HepG2 (cell line): Measurements from ENCODE around the gene MST1. TPM values are rescaled to one million over a fixed set of nuclear protein-coding genes. Genes with fewer than 3 reads are reported as not detected.

Experiments used
- ATAC-seq: fragments of 200-7000 bp; cut with Tn5 transposase; 3 replicates; pipeline ENCODE4 v1.9.1; 2020; ENCODE audit warnings: mild to moderate bottlenecking, moderate library complexity
- BruUV-seq: library from RNA; stranded (reverse); fragments of 400-500 nt; replicated peaks from 2 replicates; lab custom pipeline; 2021; lab: Mats Ljungman, UMichigan
- CTCF ChIA-PET: fragments of 300-600 bp; formaldehyde crosslinking; extraction: SDS; loops from one replicate; lab custom pipeline; 2021; ENCODE audit warnings: low total read pairs, inconsistent platforms, low intra/inter-chr PET ratio; lab: Yijun Ruan, JAX
- POLR2A ChIA-PET: fragments of 350-600 bp; sonication (Branson Sonifier 250); formaldehyde crosslinking; loops from one replicate; lab custom pipeline; 2020; ENCODE audit warnings: antibody characterized with exemption, inconsistent platforms; lab: Yijun Ruan, JAX
- DNase-seq: peaks from one replicate; pipeline ENCODE4 v3.0.0-alpha.2; 2015; ENCODE audit warnings: low spot score
- FAIRE-seq: peaks from 3 replicates; lab custom pipeline; 2011; peaks lifted over from hg19 to GRCh38; lab: Jason Lieb, UNC
- H2AFZ ChIP-seq: one replicate; pipeline ENCODE4 v1.6.1; 2011; ENCODE audit warnings: low read length, inconsistent platforms
- H3K27ac ChIP-seq: fragments of 300-600 bp; 3 replicates; pipeline ENCODE4 v1.8.0; 2011; ENCODE audit warnings: mixed run types, mild to moderate bottlenecking, mixed read lengths, low read length, inconsistent platforms; ENCODE audit not compliant: insufficient read depth; ENCODE audit errors: extremely low read length
- H3K27me3 ChIP-seq, 2 experiments: fragments of 200-600 bp in 1 of 2; 2 replicates in 1 of 2; 3 replicates in 1 of 2; pipeline versions ENCODE4 v1.6.0 to v1.8.0; 2011; ENCODE audit warnings: low read length in 2 of 2, mild to moderate bottlenecking in 2 of 2, moderate library complexity in 2 of 2, inconsistent platforms in 1 of 2; ENCODE audit not compliant: insufficient read depth in 2 of 2, control insufficient read depth in 1 of 2
- H3K36me3 ChIP-seq, 2 experiments: fragments of 200-600 bp in 1 of 2; replicated peaks in 1 of 2; 2 replicates in 1 of 2; 3 replicates in 1 of 2; pipeline versions ENCODE4 v1.5.1 to v1.8.0; 2011; ENCODE audit warnings: low read length in 2 of 2, inconsistent platforms in 1 of 2; ENCODE audit not compliant: insufficient read depth in 2 of 2, control insufficient read depth in 1 of 2
- H3K4me1 ChIP-seq: 2 replicates; pipeline ENCODE4 v1.5.1; 2012; ENCODE audit warnings: low read length, inconsistent platforms; ENCODE audit not compliant: insufficient read depth
- H3K4me2 ChIP-seq: 2 replicates; pipeline ENCODE4 v1.6.0; 2011; ENCODE audit warnings: low read depth, low read length, inconsistent platforms
- H3K4me3 ChIP-seq, 3 experiments: fragments of 200-600 bp in 1 of 3; sonication (generic), shearing (Covaris generic) in 1 of 3; replicated peaks in 1 of 3; 2 replicates each; pipeline ENCODE4 v1.5.1; 2011 to 2016; ENCODE audit warnings: low read length in 3 of 3, inconsistent platforms in 2 of 3, low read depth in 2 of 3, mild to moderate bottlenecking in 2 of 3, control low read depth in 1 of 3, mixed read lengths in 1 of 3; ENCODE audit not compliant: insufficient read depth in 1 of 3
- H3K79me2 ChIP-seq: one replicate; pipeline ENCODE4 v1.6.1; 2011; ENCODE audit warnings: low read length, inconsistent platforms; ENCODE audit not compliant: insufficient read depth
- H3K9ac ChIP-seq: 2 replicates; pipeline ENCODE4 v1.6.0; 2011; ENCODE audit warnings: mild to moderate bottlenecking, low read depth, low read length, inconsistent platforms; ENCODE audit not compliant: insufficient read depth
- H3K9me3 ChIP-seq: 2 replicates; pipeline ENCODE4 v1.5.1; 2012; ENCODE audit warnings: mild to moderate bottlenecking, low read length
- H4K20me1 ChIP-seq: 2 replicates; pipeline ENCODE4 v1.6.0; 2011; ENCODE audit warnings: inconsistent platforms, mild to moderate bottlenecking, low read length, moderate library complexity; ENCODE audit not compliant: insufficient read depth
- ARNT2 ChIP-seq: sonication (generic); formaldehyde crosslinking; IDR thresholded peaks from 2 replicates; pipeline ENCODE4 v1.8.0; 2022; ENCODE audit warnings: mild to moderate bottlenecking, low read depth, missing genetic modification reagents, moderate library complexity
- ARNTL ChIP-seq: sonication (generic); formaldehyde crosslinking; IDR thresholded peaks from 2 replicates; pipeline ENCODE4 v1.4.0; 2020; ENCODE audit warnings: mild to moderate bottlenecking, missing genetic modification reagents
- FOXA3 ChIP-seq: IDR thresholded peaks from 2 replicates; pipeline ENCODE4 v1.6.1; 2016; ENCODE audit warnings: missing genetic modification reagents, missing compliant biosample characterization
- NONO ChIP-seq, 2 experiments: fragments of 450-650 bp in 1 of 2; sonication (generic) in 1 of 2; formaldehyde crosslinking in 1 of 2; IDR thresholded peaks in 1 of 2; conservative IDR thresholded peaks in 1 of 2; 2 replicates each; pipeline versions ENCODE4 v1.6.1 to v1.8.0; 2017 to 2022; ENCODE audit warnings: mild to moderate bottlenecking in 1 of 2, missing genetic modification reagents in 1 of 2, moderate library complexity in 1 of 2
- ZNF274 ChIP-seq: sonication (generic); formaldehyde crosslinking; IDR thresholded peaks from 2 replicates; pipeline ENCODE4 v1.5.1; 2020; ENCODE audit warnings: mild to moderate bottlenecking, missing genetic modification reagents
- ZNF850 ChIP-seq: sonication (generic); formaldehyde crosslinking; conservative IDR thresholded peaks from 2 replicates; pipeline ENCODE4 v1.9.0; 2021; ENCODE audit warnings: mild to moderate bottlenecking, missing genetic modification reagents
- WGBS: methylation state at CpG from one replicate; pipeline ENCODE4 v1.1.6; 2017; ENCODE audit warnings: low lambda C conversion rate; 5-methylcytosine and 5-hydroxymethylcytosine counted together
- in situ Hi-C: cut with HindIII; loops from 2 replicates; pipeline ENCODE4 v1.10.0; 2017; ENCODE audit warnings: low pct_unique_long_range_greater_than_20kb; ENCODE audit not compliant: extremely low pct_ligation_motif_present
- intact Hi-C: fragments of 100-400 bp; cut with micrococcal nuclease; formaldehyde crosslinking; loops from one replicate; pipeline ENCODE4 v1.10.0; 2022; ENCODE audit not compliant: unreplicated experiment
- polyA plus RNA-seq, 8 experiments: library from polyadenylated mRNA; depleted of rRNA in 3 of 8; stranded (reverse) in 7 of 8; unstranded in 1 of 8; fragments of >200 nt; fragmentation: Illumina TruSeq in 4 of 8; extraction: Trizol in 4 of 8; gene quantifications; 2 replicates each; pipeline versions ENCODE4 v1.2.1 to v1.2.3, GENCODE V29; 2011 to 2016; ENCODE audit warnings: low read depth in 4 of 8, missing spikeins in 1 of 8, mixed read lengths in 1 of 8; ENCODE audit not compliant: insufficient read depth in 1 of 8
- total RNA-seq, 5 experiments: library from RNA; depleted of rRNA; stranded (reverse); fragments of >200 nt; fragmentation: Illumina TruSeq; extraction: Trizol; gene quantifications; 2 replicates each; pipeline ENCODE4 v1.2.3, GENCODE V29; 2016; ENCODE audit warnings: low read depth in 1 of 5
- TF ChIP-seq, protein P1 (sequence below): sonication (generic); IDR thresholded peaks from 2 replicates; pipeline ENCODE4 v1.6.1; 2016; ENCODE audit warnings: low read depth, borderline replicate concordance
- TF ChIP-seq, protein P2 (sequence below): sonication (generic); formaldehyde crosslinking; IDR thresholded peaks from 2 replicates; pipeline ENCODE4 v1.8.1; 2023; ENCODE audit warnings: mild to moderate bottlenecking, missing genetic modification reagents

MST1 gene
- total and polyA plus RNA-seq, 2 of the 13 experiments (the other 11 are each of a cell fraction or from before 2014, with no cell fraction given): 189 to 452 TPM

DNA sequence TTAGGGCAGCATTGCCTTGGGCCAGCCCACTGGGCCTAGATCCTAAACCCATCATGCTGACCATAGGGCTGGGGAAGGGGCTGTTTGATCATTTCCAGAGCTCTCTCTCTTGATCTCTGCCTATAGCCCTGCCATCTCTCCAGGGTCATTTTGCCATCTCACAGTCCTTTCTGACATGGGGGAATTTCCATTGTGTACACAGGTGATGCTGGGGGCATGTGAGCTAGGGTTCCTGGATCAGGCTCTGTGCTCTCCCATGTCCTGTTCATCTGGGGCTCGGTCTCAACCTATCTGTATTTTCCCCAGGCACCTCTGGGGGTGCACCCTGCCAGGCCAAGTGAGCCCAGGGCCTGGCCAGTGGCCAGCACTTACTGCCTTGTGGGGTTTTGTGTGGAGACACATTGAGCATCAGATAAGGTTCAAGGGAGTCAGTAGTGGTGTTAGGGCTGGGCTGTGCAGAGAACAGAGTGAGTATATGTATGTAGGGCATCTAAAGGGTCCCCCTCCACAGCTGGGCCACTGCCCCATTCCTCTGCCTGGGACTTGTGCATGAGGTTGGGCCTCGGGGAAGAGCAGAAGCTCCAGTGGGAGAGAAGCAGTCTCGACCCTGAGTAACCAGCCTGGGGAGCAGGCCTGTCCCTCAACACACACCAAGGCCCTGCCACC, 40.8 kb downstream of the MST1 start:
- intact Hi-C loops: no loop called here
- no TSS peak for BruUV-seq
- Histone ChIP-seq H3K27ac (peak overlapping the region; percentile 44), H3K9me3 (no peaks in the 10 kb centered on the region), H4K20me1 (no peaks in the 10 kb centered on the region), H3K27me3 (no peaks in the 10 kb centered on the region), H3K4me3 (no peak overlapping the region), H3K79me2 (no peaks in the 10 kb centered on the region), H3K4me2 (peak overlapping the region; percentile 61; the same call in 1 of the 2 replicates), H3K36me3 (no peaks in the 10 kb centered on the region; a peak in 2 of 5 replicates), H3K9ac (no peak overlapping the region), H3K4me1 (peaks cover 33% of the 10 kb centered on the region), H2AFZ (no peak overlapping the region)
- in situ Hi-C loops: no loop called here
- no peak for DNase-seq
- POLR2A ChIA-PET: interaction anchor here (0.6 kb wide), 1 partner anchor 267 kb away, joined by 3 read pairs; no protein-coding TSS in a partner anchor
- TF ChIP-seq ZNF274 (CRISPR knock-in tag) (0 out of 2 replicates have a peak, but pooled peaks have one; percentile 40), ARNT2 (CRISPR knock-in tag) (no peak), NONO (IDR thresholded peaks at IDR 0.05) (no peak), NONO (CRISPR knock-in tag; conservative IDR thresholded peaks at IDR 0.05) (no peak), ZNF850 (CRISPR knock-in tag) (no peak), ARNTL (no peak), FOXA3 (0 out of 2 replicates have a peak, but pooled peaks have one; percentile 12)
- TF ChIP-seq, protein P1, sequence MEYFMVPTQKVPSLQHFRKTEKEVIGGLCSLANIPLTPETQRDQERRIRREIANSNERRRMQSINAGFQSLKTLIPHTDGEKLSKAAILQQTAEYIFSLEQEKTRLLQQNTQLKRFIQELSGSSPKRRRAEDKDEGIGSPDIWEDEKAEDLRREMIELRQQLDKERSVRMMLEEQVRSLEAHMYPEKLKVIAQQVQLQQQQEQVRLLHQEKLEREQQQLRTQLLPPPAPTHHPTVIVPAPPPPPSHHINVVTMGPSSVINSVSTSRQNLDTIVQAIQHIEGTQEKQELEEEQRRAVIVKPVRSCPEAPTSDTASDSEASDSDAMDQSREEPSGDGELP: peak; percentile 58; the same call in 1 of the 2 replicates
- TF ChIP-seq, protein P2, sequence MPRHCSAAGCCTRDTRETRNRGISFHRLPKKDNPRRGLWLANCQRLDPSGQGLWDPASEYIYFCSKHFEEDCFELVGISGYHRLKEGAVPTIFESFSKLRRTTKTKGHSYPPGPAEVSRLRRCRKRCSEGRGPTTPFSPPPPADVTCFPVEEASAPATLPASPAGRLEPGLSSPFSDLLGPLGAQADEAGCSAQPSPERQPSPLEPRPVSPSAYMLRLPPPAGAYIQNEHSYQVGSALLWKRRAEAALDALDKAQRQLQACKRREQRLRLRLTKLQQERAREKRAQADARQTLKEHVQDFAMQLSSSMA (CRISPR knock-in tag): no peak
- peak; percentile 14 for ATAC-seq
- CTCF ChIA-PET: no interaction called here
- FAIRE-seq: no peak
- whole genome bisulfite sequencing: 88% methylated on average over 1 of the region's 3 CpGs
